ENCODE measurements around the gene PARD3B. TPM values are rescaled to one million over a fixed set of nuclear protein-coding genes. Genes with fewer than 3 reads are reported as not detected.

Gene PARD3B
- total and polyA plus RNA-seq, 2 of the 8 experiments (the other 6 are each of a cell fraction or from before 2014, with no cell fraction given): 1.2 to 5.7 TPM

DNA sequence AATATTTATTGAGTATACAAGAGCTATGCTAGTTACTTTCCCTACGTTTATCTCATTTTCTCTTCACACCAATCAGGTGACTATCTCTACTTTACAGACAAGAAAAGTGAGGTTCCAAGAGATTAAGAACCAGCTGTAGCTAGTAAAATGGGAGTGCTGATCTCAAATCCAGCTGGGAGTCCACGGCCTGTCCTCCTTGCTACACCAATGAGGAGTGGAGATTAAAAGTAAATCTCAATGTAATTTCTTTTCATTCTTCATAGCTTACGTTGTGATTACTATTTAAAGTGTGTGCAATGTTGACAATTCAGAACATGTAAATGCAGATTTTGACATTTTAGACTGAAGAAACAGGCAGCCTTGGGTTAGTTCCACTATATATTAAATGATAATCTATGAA lies 1083.1 kb downstream of the PARD3B start:
- no peak overlapping the region for H3K27ac ChIP-seq (ENCODE audit: low read depth, low read length)
- no peak overlapping the region for H2AFZ ChIP-seq (ENCODE audit: low read length)
- WGBS, 2 experiments (ENCODE audit: extremely low coverage in 1 of 2, insufficient coverage in 1 of 2, insufficient read length in 1 of 2, insufficient replicate concordance in 2 of 2, low coverage in 1 of 2, low lambda C conversion rate in 2 of 2, missing lambda C conversion rate in 1 of 2): 82% methylated on average over 3 of the region's 3 CpGs; no CpG with 5 or more reads in 1 of the 2 experiments
- no peaks in the 10 kb centered on the region; a peak in 1 of 7 replicates for H3K27me3 ChIP-seq (replicated peaks in 1 of 4; ENCODE audit: control insufficient read depth in 3 of 4, extremely low read depth in 1 of 4, insufficient read depth in 3 of 4, low read length in 3 of 4)
- no peak overlapping the region for H3K4ac ChIP-seq (replicated peaks; ENCODE audit: insufficient read length, low read depth, low read length)
- H3K9ac ChIP-seq (replicated peaks in 1 of 4; ENCODE audit: extremely low read depth in 1 of 4, low read depth in 3 of 4, low read length in 3 of 4): no peak overlapping the region
- no peak overlapping the region for H3K4me3 ChIP-seq (ENCODE audit: extremely low read depth in 1 of 4, insufficient read depth in 2 of 4, low read depth in 3 of 4, low read length in 4 of 4)
- no peak overlapping the region for H4K91ac ChIP-seq (replicated peaks; ENCODE audit: insufficient read length, low read length)
- no peaks in the 10 kb centered on the region for H4K20me1 ChIP-seq (replicated peaks in 1 of 2; ENCODE audit: control insufficient read depth in 1 of 2, insufficient read depth in 2 of 2, low read length in 2 of 2)
- no peak overlapping the region for H2BK120ac ChIP-seq (replicated peaks; ENCODE audit: low read depth, low read length)
- POLR2A ChIA-PET (ENCODE audit: partially characterized antibody): no interaction called here
- no peak for DNase-seq (ENCODE audit: low read depth in 1 of 2, low spot score in 2 of 2)
- H3K18ac ChIP-seq (ENCODE audit: extremely low read depth, low read length): no peak overlapping the region
- H3K79me2 ChIP-seq (ENCODE audit: control insufficient read depth in 1 of 2, insufficient read depth in 2 of 2, low read length in 2 of 2): no peaks in the 10 kb centered on the region
- H3K4me2 ChIP-seq (ENCODE audit: insufficient read depth in 1 of 2, low read depth in 2 of 2, low read length in 2 of 2): no peak overlapping the region
- no peaks in the 10 kb centered on the region for H3K36me3 ChIP-seq (ENCODE audit: control insufficient read depth in 2 of 4, insufficient read depth in 4 of 4, low read length in 3 of 4)
- H3K56ac ChIP-seq (replicated peaks; ENCODE audit: insufficient read length, low read depth, low read length): no peak overlapping the region
- TF ChIP-seq, protein P1, sequence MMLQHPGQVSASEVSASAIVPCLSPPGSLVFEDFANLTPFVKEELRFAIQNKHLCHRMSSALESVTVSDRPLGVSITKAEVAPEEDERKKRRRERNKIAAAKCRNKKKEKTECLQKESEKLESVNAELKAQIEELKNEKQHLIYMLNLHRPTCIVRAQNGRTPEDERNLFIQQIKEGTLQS (IDR thresholded peaks at IDR 0.05; ENCODE audit: insufficient read depth, low read depth, low read length): no peak
- no peak for TF ChIP-seq TAF1 (IDR thresholded peaks at IDR 0.05; ENCODE audit: low read depth, low read length)
- no peak for TF ChIP-seq RXRA (IDR thresholded peaks at IDR 0.05; ENCODE audit: insufficient read depth, low read depth, low read length)
- TF ChIP-seq RAD21 (IDR thresholded peaks at IDR 0.05 in 1 of 2, conservative IDR thresholded peaks at IDR 0.05 in 1 of 2; ENCODE audit: low read depth in 2 of 2, low read length in 2 of 2): no peak
- TF ChIP-seq KDM4A (IDR thresholded peaks at IDR 0.05; ENCODE audit: low read depth, low read length, severe bottlenecking): no peak
- no peak for TF ChIP-seq BACH1 (IDR thresholded peaks at IDR 0.05; ENCODE audit: low read length)
- no peak for TF ChIP-seq ASH2L (IDR thresholded peaks at IDR 0.05; ENCODE audit: low read length)
- no peak for TF ChIP-seq SIN3A (conservative IDR thresholded peaks at IDR 0.05 in 1 of 2, IDR thresholded peaks at IDR 0.05 in 1 of 2; ENCODE audit: low read depth in 1 of 2, low read length in 2 of 2)
- TF ChIP-seq SP4 (IDR thresholded peaks at IDR 0.05; ENCODE audit: low read length): no peak
- TF ChIP-seq CREB1 (IDR thresholded peaks at IDR 0.05): no peak
- TF ChIP-seq SP2 (IDR thresholded peaks at IDR 0.05; ENCODE audit: low read length): no peak
- no peak overlapping the region for H2BK5ac ChIP-seq (ENCODE audit: low read depth, low read length)
- no peak for FAIRE-seq
- H3K23me2 ChIP-seq (ENCODE audit: low read depth, low read length): no peaks in the 10 kb centered on the region
- no peak overlapping the region for H4K8ac ChIP-seq (ENCODE audit: extremely low read depth, insufficient read depth, low read length)
- H4K5ac ChIP-seq (ENCODE audit: insufficient read length, low read depth, low read length): no peak overlapping the region
- H3K14ac ChIP-seq (ENCODE audit: insufficient read length): no peak overlapping the region
- CTCF ChIA-PET (ENCODE audit: partially characterized antibody): interaction anchor here (0.8 to 1.6 kb wide), 4 partner anchors 12 to 356 kb away, joined by 3 to 4 read pairs (median 4); no protein-coding TSS in a partner anchor
- H3K79me1 ChIP-seq (ENCODE audit: low read depth, low read length): no peaks in the 10 kb centered on the region
- H3K4me1 ChIP-seq (replicated peaks in 1 of 4; ENCODE audit: control insufficient read depth in 3 of 4, insufficient read depth in 4 of 4, low read length in 3 of 4): peaks cover 0 to 5% (median 0%) of the 10 kb centered on the region in 4 experiments; a peak in 4 of 7 replicates
- H3K23ac ChIP-seq (ENCODE audit: insufficient read length): no peak overlapping the region
- no peaks in the 10 kb centered on the region for H3K9me3 ChIP-seq (ENCODE audit: insufficient read depth in 2 of 2, low read depth in 1 of 2, low read length in 1 of 2)
- H2BK20ac ChIP-seq (ENCODE audit: low read length): no peak overlapping the region
- no peak overlapping the region for H2BK12ac ChIP-seq (ENCODE audit: low read depth, low read length)
- no peak overlapping the region for H2BK15ac ChIP-seq (ENCODE audit: low read length)
- H2AK5ac ChIP-seq (ENCODE audit: low read depth, low read length): no peak overlapping the region

Data from H1 (cell line).